Tibial nerve (tissue), 4 donors: ENCODE measurements around the gene SAPCD2. TPM values are rescaled to one million over a fixed set of nuclear protein-coding genes. Genes with fewer than 3 reads are reported as not detected.

Experiments used
- DNase-seq, 2 donors: peaks; one replicate each; pipeline ENCODE4 v3.0.0-alpha.2; 2019; ENCODE audit warnings: low spot score in 2 of 2
- H3K27ac ChIP-seq, 4 donors: fragments of 200-600 bp; sonication (generic) in 3 of 4; one replicate each; pipeline ENCODE4 v1.5.1; 2017 to 2019; ENCODE audit warnings: mild to moderate bottlenecking in 1 of 4
- H3K27me3 ChIP-seq, 2 donors: fragments of 200-600 bp; sonication (generic) in 1 of 2; one replicate each; pipeline versions ENCODE4 v1.5.1 to v1.6.0; 2017 to 2019
- H3K36me3 ChIP-seq, 3 donors: fragments of 200-600 bp; sonication (generic); one replicate each; pipeline ENCODE4 v1.5.1; 2018 to 2019
- H3K4me1 ChIP-seq, 4 donors: fragments of 200-600 bp; sonication (generic) in 3 of 4; one replicate each; pipeline ENCODE4 v1.5.1; 2017 to 2019
- H3K4me3 ChIP-seq, 4 donors: fragments of 200-600 bp; sonication (generic) in 3 of 4; one replicate each; pipeline ENCODE4 v1.5.1; 2017 to 2019; ENCODE audit warnings: mild to moderate bottlenecking in 1 of 4, moderate library complexity in 1 of 4
- H3K9me3 ChIP-seq, 4 donors: fragments of 200-600 bp; sonication (generic) in 3 of 4; one replicate each; pipeline ENCODE4 v1.5.1; 2017 to 2019
- CTCF ChIP-seq, 5 experiments: fragments of 200-600 bp in 3 of 5; fragments of 450-650 bp in 2 of 5; sonication (generic) in 3 of 5; IDR thresholded peaks; one replicate each; pipeline ENCODE4 v1.5.1; 2016 to 2019; ENCODE audit warnings: antibody characterized with exemption in 5 of 5, mild to moderate bottlenecking in 3 of 5, moderate library complexity in 2 of 5
- EP300 ChIP-seq, 2 donors: sonication (generic); formaldehyde crosslinking; IDR thresholded peaks; one replicate each; pipeline ENCODE4 v1.6.1; 2017; ENCODE audit warnings: antibody characterized with exemption in 2 of 2, mild to moderate bottlenecking in 1 of 2
- POLR2A ChIP-seq, 2 donors: fragments of 450-650 bp; IDR thresholded peaks; one replicate each; pipeline ENCODE4 v1.6.1; 2017; ENCODE audit warnings: antibody characterized with exemption in 2 of 2, mild to moderate bottlenecking in 2 of 2, moderate library complexity in 2 of 2
- WGBS, 2 donors: methylation state at CpG; one replicate each; pipeline ENCODE4 v1.1.5; 2018; 5-methylcytosine and 5-hydroxymethylcytosine counted together
- total RNA-seq, 4 donors: library from RNA; depleted of rRNA; stranded (reverse); fragments of >200 nt; gene quantifications; one replicate each; pipeline ENCODE4 v1.1.0, GENCODE V29; 2016

Gene SAPCD2
- total RNA-seq, 4 donors from 2014 or later: 0.22 to 0.90 TPM; not detected in 2

- no peak for TF ChIP-seq POLR2A (IDR thresholded peaks at IDR 0.05)
- TF ChIP-seq CTCF (IDR thresholded peaks at IDR 0.05): no peak
- no peak for TF ChIP-seq EP300 (IDR thresholded peaks at IDR 0.05)
- Histone ChIP-seq H3K4me1 (peaks cover 3 to 61% (median 33%) of the 10 kb centered on the region in 4 donors), H3K9me3 (no peaks in the 10 kb centered on the region), H3K36me3 (no peaks in the 10 kb centered on the region), H3K27me3 (peaks cover 0 to 20% of the 10 kb centered on the region in 2 donors), H3K27ac (peak overlapping the region in 1 of 4 donors; percentile 92), H3K4me3 (no peak overlapping the region)
- DNase-seq: no peak
- WGBS, 2 donors: 66 to 72% methylated on average over 17 of the region's 17 CpGs
These were observed 13.5 kb downstream of the SAPCD2 start for GRCh38 chr9:137056739-137057415.

GRCh38 chr9:137055385-137056364 is 14.7 kb downstream of the SAPCD2 start:
- peaks cover 0 to 20% of the 10 kb centered on the region in 2 donors for H3K27me3 ChIP-seq
- peaks cover 3 to 68% (median 33%) of the 10 kb centered on the region in 4 donors for H3K4me1 ChIP-seq
- peak overlapping the region; percentile 76 to 92 (median 88) for H3K27ac ChIP-seq
- no peaks in the 10 kb centered on the region for H3K9me3 ChIP-seq
- no peaks in the 10 kb centered on the region for H3K36me3 ChIP-seq
- peak; percentile 78 to 88 for DNase-seq
- H3K4me3 ChIP-seq: peak overlapping the region in 1 of 4 donors; percentile 11
- no peak for TF ChIP-seq POLR2A (IDR thresholded peaks at IDR 0.05)
- TF ChIP-seq EP300 (IDR thresholded peaks at IDR 0.05): peak; percentile 10 to 64
- peak in 1 of 5 experiments; percentile 7 for TF ChIP-seq CTCF (IDR thresholded peaks at IDR 0.05)
- WGBS, 2 donors: 12 to 19% methylated on average over 25 to 27 of the region's 28 CpGs

- peaks cover 3 to 68% (median 33%) of the 10 kb centered on the region in 4 donors for H3K4me1 ChIP-seq
- peaks cover 0 to 20% of the 10 kb centered on the region in 2 donors for H3K27me3 ChIP-seq
- peak overlapping the region in 1 of 4 donors; percentile 55 for H3K4me3 ChIP-seq
- H3K27ac ChIP-seq: peak overlapping the region; percentile 76 to 92 (median 88)
- H3K36me3 ChIP-seq: no peaks in the 10 kb centered on the region
- TF ChIP-seq CTCF (IDR thresholded peaks at IDR 0.05) (no peak), EP300 (IDR thresholded peaks at IDR 0.05) (peak in 1 of 2 donors; percentile 38), POLR2A (IDR thresholded peaks at IDR 0.05) (no peak)
- 17 to 52% methylated on average over 1 to 16 of the region's 17 CpGs for WGBS, 2 donors
- H3K9me3 ChIP-seq: no peaks in the 10 kb centered on the region
- no peak for DNase-seq
These were observed 15.4 kb downstream of the SAPCD2 start for GRCh38 chr9:137054932-137055384.

DNA sequence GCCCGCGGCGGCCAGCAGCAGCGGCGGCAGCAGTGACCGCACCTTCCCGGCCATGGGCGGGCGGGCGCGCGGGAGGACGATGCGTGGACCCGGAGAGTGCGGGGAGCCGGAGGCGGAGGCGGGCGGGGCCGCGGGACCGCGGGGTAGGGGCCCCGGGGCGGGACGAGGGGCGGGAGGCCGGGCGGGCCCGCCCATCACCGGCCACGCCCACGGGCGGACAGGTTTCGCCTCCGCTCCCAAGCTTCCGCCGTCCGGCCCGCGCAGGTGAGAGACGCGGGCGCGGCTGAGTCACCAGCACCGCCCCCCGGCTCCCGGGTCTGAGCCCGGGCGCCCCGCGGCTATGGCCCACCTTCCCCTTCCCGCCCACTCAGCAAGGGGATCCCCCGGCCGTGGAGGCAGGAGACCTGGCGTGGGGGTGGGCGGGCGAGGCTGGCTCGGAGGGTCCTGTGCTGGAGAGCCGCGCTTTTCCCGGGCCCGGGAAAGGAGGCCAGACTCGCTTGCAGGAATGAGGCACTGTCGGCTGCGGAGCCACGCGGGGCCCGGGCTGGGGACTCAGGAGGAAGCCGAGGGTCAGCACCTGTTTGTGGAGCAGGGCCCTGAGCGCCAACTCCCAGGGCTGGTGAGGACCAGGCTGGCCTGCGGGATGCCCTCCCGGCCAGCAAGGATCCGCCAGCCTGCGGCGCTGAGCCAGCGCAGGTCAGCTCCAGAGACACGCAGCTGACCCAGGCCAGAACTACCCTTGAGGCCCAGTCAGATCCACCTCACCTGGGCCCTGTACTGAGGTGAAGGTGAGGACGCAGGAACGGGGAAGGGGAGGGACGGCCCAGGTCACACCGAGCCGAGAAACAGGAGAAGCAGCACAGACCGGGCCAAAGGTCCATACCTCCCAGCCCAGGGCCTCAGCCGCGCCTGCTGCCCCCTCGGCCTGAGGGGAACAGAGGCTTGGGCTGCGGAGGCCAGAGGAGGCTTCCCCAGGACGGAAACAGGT is 16.1 kb downstream of the SAPCD2 start, which contains the start of gene ENTPD2:
TSS of gene ENTPD2 (minus strand) at position 118 of the 988 bp plus-strand sequence. CDS start at position 54, 64 bp downstream.
- H3K4me3 ChIP-seq: peak within 1 kb of the TSS; percentile 32 to 55 (median 40)
- H3K4me1 ChIP-seq: peaks cover 3 to 74% (median 35%) of the 10 kb centered on the region in 4 donors
- TF ChIP-seq CTCF (IDR thresholded peaks at IDR 0.05) (no peak), POLR2A (IDR thresholded peaks at IDR 0.05) (no peak)
- no peaks in the 10 kb centered on the region for H3K36me3 ChIP-seq
- no peaks in the 10 kb centered on the region for H3K9me3 ChIP-seq
- H3K27ac ChIP-seq: peak within 1 kb of the TSS; percentile 76 to 92 (median 88)
- WGBS, 2 donors: 21 to 26% methylated on average over 25 to 43 of the region's 90 CpGs
- DNase-seq: no peak
- H3K27me3 ChIP-seq: peaks cover 0 to 25% of the 10 kb centered on the region in 2 donors
